Measurements from ENCODE around the gene MGAT3.

DNA sequence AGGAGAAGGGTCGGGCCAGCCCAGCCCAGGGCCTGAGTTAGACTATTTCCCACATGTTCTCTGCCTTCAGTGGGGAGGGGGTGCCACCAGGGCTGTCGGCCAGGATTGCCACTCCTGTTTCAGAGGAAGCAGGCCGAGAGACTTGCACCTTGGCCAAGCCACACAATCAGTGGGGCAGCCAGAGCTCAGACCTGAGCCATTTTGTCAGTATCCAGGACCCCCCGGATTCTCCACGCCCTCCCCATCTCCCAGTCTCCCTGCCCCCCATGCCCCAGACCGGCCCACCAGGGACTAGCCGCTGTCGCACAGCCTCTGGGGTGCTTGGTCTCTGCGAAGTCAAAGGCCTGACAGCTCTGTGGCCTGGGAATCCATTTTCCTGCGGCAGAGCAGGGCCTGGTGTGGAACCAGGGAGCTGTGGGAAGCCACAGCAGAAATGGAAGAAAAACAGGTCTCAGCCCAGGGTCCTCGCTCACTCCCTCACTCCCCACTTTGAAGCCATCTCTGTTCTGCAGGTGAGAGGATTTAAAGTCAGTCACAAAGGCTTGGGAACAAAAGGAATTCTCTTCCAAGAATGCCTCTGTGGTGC is 25.5 kb upstream of the MGAT3 start:
- TF ChIP-seq, protein P1, sequence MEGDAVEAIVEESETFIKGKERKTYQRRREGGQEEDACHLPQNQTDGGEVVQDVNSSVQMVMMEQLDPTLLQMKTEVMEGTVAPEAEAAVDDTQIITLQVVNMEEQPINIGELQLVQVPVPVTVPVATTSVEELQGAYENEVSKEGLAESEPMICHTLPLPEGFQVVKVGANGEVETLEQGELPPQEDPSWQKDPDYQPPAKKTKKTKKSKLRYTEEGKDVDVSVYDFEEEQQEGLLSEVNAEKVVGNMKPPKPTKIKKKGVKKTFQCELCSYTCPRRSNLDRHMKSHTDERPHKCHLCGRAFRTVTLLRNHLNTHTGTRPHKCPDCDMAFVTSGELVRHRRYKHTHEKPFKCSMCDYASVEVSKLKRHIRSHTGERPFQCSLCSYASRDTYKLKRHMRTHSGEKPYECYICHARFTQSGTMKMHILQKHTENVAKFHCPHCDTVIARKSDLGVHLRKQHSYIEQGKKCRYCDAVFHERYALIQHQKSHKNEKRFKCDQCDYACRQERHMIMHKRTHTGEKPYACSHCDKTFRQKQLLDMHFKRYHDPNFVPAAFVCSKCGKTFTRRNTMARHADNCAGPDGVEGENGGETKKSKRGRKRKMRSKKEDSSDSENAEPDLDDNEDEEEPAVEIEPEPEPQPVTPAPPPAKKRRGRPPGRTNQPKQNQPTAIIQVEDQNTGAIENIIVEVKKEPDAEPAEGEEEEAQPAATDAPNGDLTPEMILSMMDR (IDR thresholded peaks at IDR 0.05; ENCODE audit: insufficient read depth, low read length) = no peak
- TF ChIP-seq POLR2AphosphoS5 (IDR thresholded peaks at IDR 0.05; ENCODE audit: low read depth) = no peak
- TF ChIP-seq, protein P2, sequence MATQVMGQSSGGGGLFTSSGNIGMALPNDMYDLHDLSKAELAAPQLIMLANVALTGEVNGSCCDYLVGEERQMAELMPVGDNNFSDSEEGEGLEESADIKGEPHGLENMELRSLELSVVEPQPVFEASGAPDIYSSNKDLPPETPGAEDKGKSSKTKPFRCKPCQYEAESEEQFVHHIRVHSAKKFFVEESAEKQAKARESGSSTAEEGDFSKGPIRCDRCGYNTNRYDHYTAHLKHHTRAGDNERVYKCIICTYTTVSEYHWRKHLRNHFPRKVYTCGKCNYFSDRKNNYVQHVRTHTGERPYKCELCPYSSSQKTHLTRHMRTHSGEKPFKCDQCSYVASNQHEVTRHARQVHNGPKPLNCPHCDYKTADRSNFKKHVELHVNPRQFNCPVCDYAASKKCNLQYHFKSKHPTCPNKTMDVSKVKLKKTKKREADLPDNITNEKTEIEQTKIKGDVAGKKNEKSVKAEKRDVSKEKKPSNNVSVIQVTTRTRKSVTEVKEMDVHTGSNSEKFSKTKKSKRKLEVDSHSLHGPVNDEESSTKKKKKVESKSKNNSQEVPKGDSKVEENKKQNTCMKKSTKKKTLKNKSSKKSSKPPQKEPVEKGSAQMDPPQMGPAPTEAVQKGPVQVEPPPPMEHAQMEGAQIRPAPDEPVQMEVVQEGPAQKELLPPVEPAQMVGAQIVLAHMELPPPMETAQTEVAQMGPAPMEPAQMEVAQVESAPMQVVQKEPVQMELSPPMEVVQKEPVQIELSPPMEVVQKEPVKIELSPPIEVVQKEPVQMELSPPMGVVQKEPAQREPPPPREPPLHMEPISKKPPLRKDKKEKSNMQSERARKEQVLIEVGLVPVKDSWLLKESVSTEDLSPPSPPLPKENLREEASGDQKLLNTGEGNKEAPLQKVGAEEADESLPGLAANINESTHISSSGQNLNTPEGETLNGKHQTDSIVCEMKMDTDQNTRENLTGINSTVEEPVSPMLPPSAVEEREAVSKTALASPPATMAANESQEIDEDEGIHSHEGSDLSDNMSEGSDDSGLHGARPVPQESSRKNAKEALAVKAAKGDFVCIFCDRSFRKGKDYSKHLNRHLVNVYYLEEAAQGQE (IDR thresholded peaks at IDR 0.05; ENCODE audit: insufficient replicate concordance, low read depth) = no peak
